Measurements from ENCODE around the gene ISL1.

Gene ISL1

DNA sequence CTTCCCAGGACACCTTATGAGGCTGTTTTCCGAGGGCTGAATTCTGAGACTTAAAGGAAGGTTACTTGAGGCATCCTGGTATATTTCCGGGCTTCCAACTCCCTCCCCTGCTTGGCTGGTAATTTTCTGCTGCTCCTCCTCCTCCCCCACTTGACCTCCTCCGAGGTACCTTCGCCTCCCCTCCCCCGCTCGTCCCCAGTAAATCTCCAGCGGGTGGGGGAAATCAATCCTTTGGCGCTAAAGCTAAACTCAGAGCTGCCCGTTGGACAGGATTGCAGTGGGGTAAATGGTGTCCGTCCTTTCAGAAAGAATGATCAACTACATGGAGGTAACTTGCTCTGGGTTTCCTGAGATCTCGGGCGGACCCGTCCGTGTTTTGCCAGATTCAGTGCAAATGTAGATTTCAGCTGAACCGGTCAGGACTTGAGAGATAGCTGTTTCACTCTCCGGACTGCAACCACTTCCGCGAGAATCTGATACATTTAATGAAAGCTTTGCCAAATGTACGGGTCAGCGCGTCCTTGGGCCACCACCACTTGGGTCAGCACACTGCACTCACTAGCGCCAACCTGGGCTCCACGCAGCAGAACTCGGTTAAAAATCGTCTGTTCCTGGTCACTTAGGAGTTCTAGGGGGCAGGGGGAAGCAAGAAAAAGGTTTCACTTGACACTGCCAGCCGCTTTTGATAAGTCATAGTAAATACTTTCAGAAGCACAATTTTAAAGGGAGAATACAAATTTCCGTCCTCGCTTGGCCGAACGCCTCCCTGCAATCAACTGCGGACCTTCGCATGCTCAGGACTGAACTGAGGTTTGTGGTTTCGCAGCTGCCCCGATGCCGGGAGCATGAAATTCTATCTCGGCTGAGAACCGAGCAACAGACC is 4.6 kb upstream of the ISL1 start:
- peaks cover 31% of the 10 kb centered on the region; the same call in 1 of the 2 replicates for H3K4me1 ChIP-seq (ENCODE audit: insufficient read depth, low read length)
- H3K36me3 ChIP-seq (ENCODE audit: insufficient read depth, low read depth, low read length) = no peaks in the 10 kb centered on the region
- H3K9ac ChIP-seq (ENCODE audit: low read depth, low read length) = no peak overlapping the region; the same call in 1 of the 2 replicates
- no peak overlapping the region for H3K27ac ChIP-seq (ENCODE audit: low read length)
- peak overlapping the region; percentile 62 for H3K4me3 ChIP-seq (ENCODE audit: low read length)
- no peaks in the 10 kb centered on the region for H3K9me3 ChIP-seq (ENCODE audit: insufficient read depth, low read depth, low read length)
- H3K27me3 ChIP-seq (ENCODE audit: insufficient read depth, low read length) = peaks cover 99% of the 10 kb centered on the region

DNA sequence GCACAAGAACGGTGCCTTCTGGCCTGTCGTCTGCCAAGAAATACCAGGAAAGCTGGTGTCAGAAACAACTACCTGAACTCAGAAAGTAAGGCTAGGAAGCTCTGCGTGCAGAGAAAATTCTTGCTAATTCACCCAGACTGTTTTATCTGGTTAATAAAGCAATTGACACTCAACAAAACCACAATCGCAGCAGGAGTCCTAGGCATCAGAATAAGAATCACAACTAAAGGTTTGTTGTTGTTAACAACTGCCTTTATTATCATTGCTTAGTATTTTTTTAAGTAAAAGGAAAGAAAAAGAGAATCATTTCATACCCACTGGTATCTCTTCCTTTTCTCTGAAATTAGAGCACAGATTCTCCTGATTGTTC is 3.9 kb upstream of the ISL1 start:
- Histone ChIP-seq H3K27ac (ENCODE audit: low read length) (no peak overlapping the region), H3K27me3 (ENCODE audit: insufficient read depth, low read length) (peaks cover 99% of the 10 kb centered on the region), H3K4me3 (ENCODE audit: low read length) (peak overlapping the region; percentile 62), H3K36me3 (ENCODE audit: insufficient read depth, low read depth, low read length) (no peaks in the 10 kb centered on the region), H3K9me3 (ENCODE audit: insufficient read depth, low read depth, low read length) (no peaks in the 10 kb centered on the region), H3K4me1 (ENCODE audit: insufficient read depth, low read length) (peaks cover 32% of the 10 kb centered on the region; the same call in 1 of the 2 replicates), H3K9ac (ENCODE audit: low read depth, low read length) (no peak overlapping the region)

- no peak overlapping the region for H3K4me3 ChIP-seq (ENCODE audit: low read length)
- H3K27me3 ChIP-seq (ENCODE audit: insufficient read depth, low read length) = peaks cover 99% of the 10 kb centered on the region
- no peak overlapping the region for H3K9ac ChIP-seq (ENCODE audit: low read depth, low read length)
- no peaks in the 10 kb centered on the region for H3K36me3 ChIP-seq (ENCODE audit: insufficient read depth, low read depth, low read length)
- H3K27ac ChIP-seq (ENCODE audit: low read length) = no peak overlapping the region
- no peaks in the 10 kb centered on the region for H3K9me3 ChIP-seq (ENCODE audit: insufficient read depth, low read depth, low read length)
- peaks cover 44% of the 10 kb centered on the region; the same call in 1 of the 2 replicates for H3K4me1 ChIP-seq (ENCODE audit: insufficient read depth, low read length)
Measured at GRCh38 chr5:51380603-51381207, 2.5 kb upstream of the ISL1 start.

GRCh38 chr5:51381761-51382474 is 1.3 kb upstream of the ISL1 start:
- H3K4me3 ChIP-seq (ENCODE audit: low read length) = peak overlapping the region; percentile 68
- H3K9ac ChIP-seq (ENCODE audit: low read depth, low read length) = no peak overlapping the region
- H3K4me1 ChIP-seq (ENCODE audit: insufficient read depth, low read length) = peaks cover 50% of the 10 kb centered on the region
- H3K9me3 ChIP-seq (ENCODE audit: insufficient read depth, low read depth, low read length) = no peaks in the 10 kb centered on the region
- no peak overlapping the region for H3K27ac ChIP-seq (ENCODE audit: low read length)
- peaks cover 99% of the 10 kb centered on the region for H3K27me3 ChIP-seq (ENCODE audit: insufficient read depth, low read length)
- no peaks in the 10 kb centered on the region for H3K36me3 ChIP-seq (ENCODE audit: insufficient read depth, low read depth, low read length)

GRCh38 chr5:51382521-51383130 is 622 bp upstream of the ISL1 start:
- peaks cover 52% of the 10 kb centered on the region for H3K4me1 ChIP-seq (ENCODE audit: insufficient read depth, low read length)
- no peaks in the 10 kb centered on the region for H3K9me3 ChIP-seq (ENCODE audit: insufficient read depth, low read depth, low read length)
- H3K4me3 ChIP-seq (ENCODE audit: low read length) = peak overlapping the region; percentile 68
- no peaks in the 10 kb centered on the region for H3K36me3 ChIP-seq (ENCODE audit: insufficient read depth, low read depth, low read length)
- no peak overlapping the region for H3K27ac ChIP-seq (ENCODE audit: low read length)
- peaks cover 99% of the 10 kb centered on the region for H3K27me3 ChIP-seq (ENCODE audit: insufficient read depth, low read length)
- H3K9ac ChIP-seq (ENCODE audit: low read depth, low read length) = no peak overlapping the region

- Histone ChIP-seq H3K27ac (ENCODE audit: low read length) (no peak overlapping the region), H3K36me3 (ENCODE audit: insufficient read depth, low read depth, low read length) (no peaks in the 10 kb centered on the region), H3K27me3 (ENCODE audit: insufficient read depth, low read length) (peaks cover 99% of the 10 kb centered on the region), H3K9me3 (ENCODE audit: insufficient read depth, low read depth, low read length) (no peaks in the 10 kb centered on the region), H3K9ac (ENCODE audit: low read depth, low read length) (no peak overlapping the region), H3K4me3 (ENCODE audit: low read length) (peak overlapping the region; percentile 69), H3K4me1 (ENCODE audit: insufficient read depth, low read length) (peaks cover 52% of the 10 kb centered on the region)
Measured at GRCh38 chr5:51384281-51384840, 1.1 kb downstream of the ISL1 start.

DNA sequence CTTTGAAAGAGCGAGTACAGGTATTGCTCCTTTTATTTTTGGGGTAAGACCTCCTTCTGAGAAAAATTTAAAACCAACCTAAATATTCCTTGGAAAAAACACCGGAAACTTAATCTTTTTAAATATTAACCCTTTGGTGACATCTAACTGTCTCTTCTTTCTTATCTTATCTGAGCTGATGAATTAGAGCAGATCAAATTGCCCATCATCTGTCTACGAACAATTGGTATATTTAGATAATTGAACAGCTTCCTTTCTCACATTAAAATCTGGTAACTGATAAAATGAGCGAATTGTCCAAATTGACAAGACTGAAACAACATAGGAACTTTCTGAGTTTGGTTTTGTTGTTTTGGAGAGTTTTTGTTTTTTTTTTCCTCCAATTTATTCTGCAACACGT is 2.0 kb downstream of the ISL1 start:
- H3K27me3 ChIP-seq (ENCODE audit: insufficient read depth, low read length) = peaks cover 99% of the 10 kb centered on the region
- no peaks in the 10 kb centered on the region for H3K9me3 ChIP-seq (ENCODE audit: insufficient read depth, low read depth, low read length)
- peak overlapping the region; percentile 39; the same call in 1 of the 2 replicates for H3K4me3 ChIP-seq (ENCODE audit: low read length)
- H3K27ac ChIP-seq (ENCODE audit: low read length) = no peak overlapping the region
- no peaks in the 10 kb centered on the region for H3K36me3 ChIP-seq (ENCODE audit: insufficient read depth, low read depth, low read length)
- no peak overlapping the region for H3K9ac ChIP-seq (ENCODE audit: low read depth, low read length)
- peaks cover 45% of the 10 kb centered on the region for H3K4me1 ChIP-seq (ENCODE audit: insufficient read depth, low read length)

- Histone ChIP-seq H3K36me3 (ENCODE audit: insufficient read depth, low read depth, low read length) (no peaks in the 10 kb centered on the region), H3K27me3 (ENCODE audit: insufficient read depth, low read length) (peaks cover 99% of the 10 kb centered on the region), H3K9me3 (ENCODE audit: insufficient read depth, low read depth, low read length) (no peaks in the 10 kb centered on the region), H3K9ac (ENCODE audit: low read depth, low read length) (no peak overlapping the region), H3K27ac (ENCODE audit: low read length) (no peak overlapping the region), H3K4me1 (ENCODE audit: insufficient read depth, low read length) (peaks cover 45% of the 10 kb centered on the region), H3K4me3 (ENCODE audit: low read length) (peak overlapping the region; percentile 75)
Measured at GRCh38 chr5:51386916-51387883, 4.0 kb downstream of the ISL1 start.

- Histone ChIP-seq H3K36me3 (ENCODE audit: insufficient read depth, low read depth, low read length) (no peaks in the 10 kb centered on the region), H3K27me3 (ENCODE audit: insufficient read depth, low read length) (peaks cover 99% of the 10 kb centered on the region), H3K4me1 (ENCODE audit: insufficient read depth, low read length) (peaks cover 50% of the 10 kb centered on the region), H3K27ac (ENCODE audit: low read length) (no peak overlapping the region), H3K9me3 (ENCODE audit: insufficient read depth, low read depth, low read length) (no peaks in the 10 kb centered on the region), H3K9ac (ENCODE audit: low read depth, low read length) (no peak overlapping the region), H3K4me3 (ENCODE audit: low read length) (peak overlapping the region; percentile 75)
Measured at GRCh38 chr5:51387884-51388275, 4.6 kb downstream of the ISL1 start.

DNA sequence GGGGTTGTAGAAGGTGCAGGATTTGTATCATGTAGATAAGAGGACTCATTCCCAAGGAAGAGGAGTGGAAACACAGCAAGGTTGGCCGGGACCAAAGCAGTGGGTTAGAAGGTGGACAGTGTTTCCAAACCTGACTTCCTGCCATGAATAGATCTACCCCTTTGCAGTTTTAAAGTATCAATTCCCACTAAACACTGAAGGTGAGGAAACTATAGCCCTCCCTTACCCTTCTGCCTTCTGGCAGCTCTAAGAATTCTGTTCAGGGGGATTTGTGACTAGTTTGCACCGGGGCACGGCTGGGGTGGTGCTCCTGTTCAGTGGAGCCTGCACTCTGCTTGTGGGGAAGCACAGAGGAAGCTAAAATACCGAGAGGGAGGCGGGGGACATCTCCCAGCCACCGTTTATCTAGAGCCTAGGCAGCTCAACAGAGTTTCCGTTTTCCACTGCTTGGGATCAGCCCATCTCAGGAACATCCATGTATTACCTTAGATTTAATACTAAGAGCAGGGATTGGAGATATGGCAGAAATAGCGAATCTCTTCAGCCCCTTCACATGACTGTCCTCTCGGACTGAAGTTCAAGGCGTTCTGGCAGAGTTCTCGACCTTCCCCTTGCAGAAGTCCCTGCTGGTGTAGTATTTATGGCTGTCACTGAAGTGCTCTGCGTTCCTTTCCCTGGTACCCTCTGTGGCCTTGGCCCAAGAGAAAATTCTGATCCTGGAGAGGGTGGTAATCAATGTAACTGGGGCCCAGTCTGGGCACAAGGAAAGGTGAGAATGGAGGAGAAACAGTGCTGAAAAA is 5.4 kb downstream of the ISL1 start:
- Histone ChIP-seq H3K9ac (ENCODE audit: low read depth, low read length) (no peak overlapping the region), H3K4me3 (ENCODE audit: low read length) (peak overlapping the region; percentile 55), H3K36me3 (ENCODE audit: insufficient read depth, low read depth, low read length) (no peaks in the 10 kb centered on the region), H3K9me3 (ENCODE audit: insufficient read depth, low read depth, low read length) (no peaks in the 10 kb centered on the region), H3K27ac (ENCODE audit: low read length) (no peak overlapping the region), H3K27me3 (ENCODE audit: insufficient read depth, low read length) (peaks cover 100% of the 10 kb centered on the region), H3K4me1 (ENCODE audit: insufficient read depth, low read length) (peaks cover 50% of the 10 kb centered on the region)

Measured in iPS-20b (cell line).